Epithelial cell of esophagus (primary cell): ENCODE measurements around the gene PLCH2.

ENCODE experiments used
- DNase-seq: peaks from one replicate; pipeline ENCODE4 v3.0.0; 2010; ENCODE audit warnings: low read depth
- H3K4me3 ChIP-seq: 2 replicates; pipeline ENCODE4 v1.5.1; 2011; ENCODE audit warnings: mild to moderate bottlenecking, low read length, control low read depth
- CTCF ChIP-seq: IDR thresholded peaks from 2 replicates; pipeline ENCODE4 v1.5.1; 2011; ENCODE audit warnings: low read depth, mild to moderate bottlenecking, low read length, control low read depth, inconsistent platforms; ENCODE audit not compliant: insufficient read depth; ENCODE audit errors: missing control alignments

The PLCH2 gene

DNA sequence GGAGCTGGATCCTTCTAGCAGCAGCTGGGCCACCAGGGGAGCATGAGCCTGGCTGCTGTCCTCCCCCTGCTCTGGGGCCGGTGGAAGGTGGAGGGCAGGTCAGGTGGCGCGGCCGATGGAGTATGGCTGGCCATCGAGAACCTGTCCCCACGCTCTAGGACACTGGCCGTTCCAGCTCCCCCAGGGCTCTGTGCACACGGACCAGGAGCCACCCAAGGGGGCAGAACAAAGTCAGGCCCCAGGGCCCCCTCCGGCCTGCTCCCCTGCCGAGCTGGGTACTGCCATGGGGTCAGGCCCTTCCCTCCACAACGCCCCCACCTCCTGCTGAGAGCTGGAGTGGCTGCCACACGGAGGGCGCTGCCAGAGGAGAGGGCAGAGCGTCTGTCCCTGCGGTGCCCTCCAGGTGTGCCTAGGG, 4.5 kb upstream of the PLCH2 start:
- no peak for TF ChIP-seq CTCF
- no peak for DNase-seq

DNA sequence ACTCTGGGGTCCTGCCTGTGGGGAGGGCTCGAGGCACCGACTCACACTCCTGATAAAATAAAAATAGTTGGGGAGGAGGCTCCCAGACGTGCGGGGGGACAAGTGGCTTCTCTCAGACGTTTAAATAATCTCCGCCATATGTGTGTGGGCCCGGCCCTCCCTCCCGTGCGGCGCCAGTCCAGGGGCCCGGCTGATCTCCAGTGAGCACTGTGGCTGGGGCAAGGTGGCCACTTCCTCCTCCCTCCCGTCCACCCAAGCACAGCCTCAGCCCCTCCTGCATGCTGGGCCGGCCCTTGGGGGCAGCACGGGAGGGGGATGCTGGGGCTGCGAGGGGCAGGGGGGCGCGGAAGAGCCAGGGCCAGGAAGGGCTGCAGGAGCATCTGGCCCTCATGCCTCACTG, 4.0 kb upstream of the PLCH2 start:
- no peak for DNase-seq
- no peak overlapping the region for H3K4me3 ChIP-seq
- TF ChIP-seq CTCF = no peak

More for the DNA sequence above, 4.5 kb upstream of the PLCH2 start:
- H3K4me3 ChIP-seq = no peak overlapping the region

DNA sequence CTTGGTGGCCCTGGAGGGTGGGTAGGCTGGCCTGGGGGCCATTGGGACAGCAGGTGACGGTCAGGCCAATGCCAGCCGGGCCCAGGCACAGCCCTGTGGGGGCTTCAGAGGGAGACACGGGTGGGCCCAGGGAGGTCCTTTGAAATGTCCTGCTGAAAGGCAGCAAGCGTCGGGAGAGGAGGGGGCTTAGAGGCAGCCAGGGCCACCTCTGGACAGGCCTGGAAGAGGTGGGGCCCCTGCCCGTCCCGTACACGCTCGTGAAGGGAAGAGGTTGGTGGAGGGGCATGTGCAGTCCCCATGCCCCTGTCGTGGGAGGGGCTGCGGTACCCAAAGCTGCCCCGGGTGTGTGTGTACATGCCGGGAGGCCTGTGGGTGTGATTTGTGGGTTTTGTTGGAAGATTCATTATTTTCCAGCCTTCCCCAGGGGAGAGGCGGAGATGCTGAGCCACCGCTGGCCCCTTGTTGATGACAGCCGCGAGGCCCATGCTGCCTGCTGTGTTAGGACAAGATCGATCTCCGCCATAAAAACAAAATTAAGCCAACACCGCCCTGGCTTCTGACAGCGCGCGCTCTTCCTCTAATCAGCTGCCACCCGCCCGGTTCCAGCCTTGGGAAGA, 3.4 kb upstream of the PLCH2 start:
- H3K4me3 ChIP-seq = no peak overlapping the region
- no peak for TF ChIP-seq CTCF
- DNase-seq = no peak

GRCh38 chr1:2473198-2473597, 2.9 kb upstream of the PLCH2 start:
- TF ChIP-seq CTCF = no peak
- no peak for DNase-seq
- no peak overlapping the region for H3K4me3 ChIP-seq

GRCh38 chr1:2474104-2474844, 1.8 kb upstream of the PLCH2 start:
- DNase-seq = no peak
- H3K4me3 ChIP-seq = no peak overlapping the region
- no peak for TF ChIP-seq CTCF

- no peak for DNase-seq
- H3K4me3 ChIP-seq = no peak overlapping the region
- no peak for TF ChIP-seq CTCF
Observed at GRCh38 chr1:2474933-2475371, 1.1 kb upstream of the PLCH2 start.
